ENCODE results near the gene NUS1. TPM values are rescaled to one million over a fixed set of nuclear protein-coding genes. Genes with fewer than 3 reads are reported as not detected.
A peak's percentile ranks its signal among the peaks of the same experiment; 100 is the strongest.

NUS1 gene
- total and polyA plus RNA-seq, 10 of the 15 experiments (the other 5 are each of a cell fraction or from before 2014, with no cell fraction given): 16.7 to 46.5 (median 22.1) TPM

DNA sequence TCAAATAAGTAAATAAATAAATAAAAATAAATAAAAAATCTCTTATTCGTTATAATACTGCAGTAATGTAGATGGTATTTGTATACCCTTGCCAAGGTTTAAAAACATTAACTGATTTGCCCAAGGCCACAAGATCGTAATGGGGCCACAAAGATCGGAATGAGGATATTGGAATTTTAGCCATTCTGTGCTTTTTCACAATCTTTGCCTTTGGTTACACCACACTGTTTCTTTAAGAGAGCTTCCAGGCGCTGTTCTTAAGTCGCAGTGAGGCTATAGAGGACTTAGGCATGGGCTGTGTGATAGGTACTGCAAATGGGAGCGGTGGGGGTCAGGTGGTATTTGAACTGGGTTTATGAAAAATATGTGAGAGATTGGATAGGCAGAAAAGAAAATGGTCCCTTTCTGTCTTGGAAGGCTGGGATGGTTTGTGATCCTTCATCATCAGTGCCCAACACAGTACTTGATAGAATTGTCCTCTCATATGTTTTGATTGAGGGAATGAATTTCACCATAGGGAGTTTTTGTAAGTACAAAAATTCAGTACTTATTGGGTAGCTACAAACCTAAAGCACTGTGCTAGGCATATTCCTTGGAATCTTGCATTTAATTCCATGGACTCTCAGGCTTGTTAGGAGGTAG is 1.4 kb downstream of the NUS1 start:
- DNase-seq (ENCODE audit: low read depth, low spot score): no peak
- H4K20me1 ChIP-seq (ENCODE audit: control insufficient read depth, insufficient read depth): peaks cover 2% of the 10 kb centered on the region; the same call in 1 of the 2 replicates
- no peak for ATAC-seq
- POLR2A ChIA-PET: no interaction called here
- peak overlapping the region; percentile 92 for H3K4me2 ChIP-seq (ENCODE audit: control insufficient read depth, insufficient read depth)
- CTCF ChIA-PET: interaction anchor here (0.6 to 1.5 kb wide), 5 partner anchors 9 to 214 kb away, joined by 3 to 4 read pairs (median 4); no protein-coding TSS in a partner anchor
- H3K9me3 ChIP-seq (replicated peaks; ENCODE audit: control insufficient read depth, insufficient read depth, low read length): 0 out of 3 replicates have a peak, but pooled peaks cover 2% of the 10 kb centered on the region
- TF ChIP-seq PRDM15 (CRISPR knock-in tag; IDR thresholded peaks at IDR 0.05) (no peak), MLLT1 (IDR thresholded peaks at IDR 0.05) (peak; percentile 74), NR2C1 (IDR thresholded peaks at IDR 0.05) (no peak), CREB1 (IDR thresholded peaks at IDR 0.05; ENCODE audit: low read depth) (no peak), ZBTB40 (IDR thresholded peaks at IDR 0.05; ENCODE audit: borderline replicate concordance) (0 out of 2 replicates have a peak, but pooled peaks have one; percentile 36)
- TF ChIP-seq, protein P1, sequence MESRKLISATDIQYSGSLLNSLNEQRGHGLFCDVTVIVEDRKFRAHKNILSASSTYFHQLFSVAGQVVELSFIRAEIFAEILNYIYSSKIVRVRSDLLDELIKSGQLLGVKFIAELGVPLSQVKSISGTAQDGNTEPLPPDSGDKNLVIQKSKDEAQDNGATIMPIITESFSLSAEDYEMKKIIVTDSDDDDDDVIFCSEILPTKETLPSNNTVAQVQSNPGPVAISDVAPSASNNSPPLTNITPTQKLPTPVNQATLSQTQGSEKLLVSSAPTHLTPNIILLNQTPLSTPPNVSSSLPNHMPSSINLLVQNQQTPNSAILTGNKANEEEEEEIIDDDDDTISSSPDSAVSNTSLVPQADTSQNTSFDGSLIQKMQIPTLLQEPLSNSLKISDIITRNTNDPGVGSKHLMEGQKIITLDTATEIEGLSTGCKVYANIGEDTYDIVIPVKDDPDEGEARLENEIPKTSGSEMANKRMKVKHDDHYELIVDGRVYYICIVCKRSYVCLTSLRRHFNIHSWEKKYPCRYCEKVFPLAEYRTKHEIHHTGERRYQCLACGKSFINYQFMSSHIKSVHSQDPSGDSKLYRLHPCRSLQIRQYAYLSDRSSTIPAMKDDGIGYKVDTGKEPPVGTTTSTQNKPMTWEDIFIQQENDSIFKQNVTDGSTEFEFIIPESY (IDR thresholded peaks at IDR 0.05): 0 out of 2 replicates have a peak, but pooled peaks have one; percentile 14
- intact Hi-C loops (cut with micrococcal nuclease; ENCODE audit: unreplicated experiment): loop anchor here (5.0 kb wide), 2 partner anchors 96 to 199 kb away; no protein-coding TSS in a partner anchor
- RAD21 ChIA-PET (ENCODE audit: unreplicated experiment): no interaction called here
- H3K79me2 ChIP-seq (ENCODE audit: control insufficient read depth, insufficient read depth, low read length): peaks cover 66% of the 10 kb centered on the region
- H3K4me3 ChIP-seq: peak overlapping the region; percentile 86
- no peak for FAIRE-seq
- peak overlapping the region; percentile 70 for H3K27ac ChIP-seq (ENCODE audit: control insufficient read depth, insufficient read depth)
- H3K9ac ChIP-seq (ENCODE audit: control insufficient read depth, insufficient read depth, low read length): peak overlapping the region; percentile 87; the same call in 1 of the 2 replicates
- H3K27me3 ChIP-seq (replicated peaks in 1 of 2; ENCODE audit: control insufficient read depth in 2 of 2, insufficient read depth in 2 of 2, low read length in 1 of 2): no peaks in the 10 kb centered on the region
- SMC1A ChIA-PET (ENCODE audit: uncharacterized antibody, unreplicated experiment): interaction anchor here (1.9 kb wide), 1 partner anchor 13 kb away, joined by 5 read pairs; no protein-coding TSS in a partner anchor
- BruUV-seq (replicated peaks): TSS peak; percentile 45
- peaks cover 0 to 2% of the 10 kb centered on the region in 2 experiments; a peak in 1 of 4 replicates for H3K36me3 ChIP-seq (ENCODE audit: control insufficient read depth in 2 of 2, insufficient read depth in 2 of 2, low read length in 1 of 2)
- no peaks in the 10 kb centered on the region for H3K4me1 ChIP-seq (ENCODE audit: control insufficient read depth, insufficient read depth, low read length)
- in situ Hi-C loops (cut with MboI): no loop called here
- 82% methylated on average over 6 of the region's 6 CpGs for WGBS (ENCODE audit: insufficient coverage, insufficient replicate concordance, low lambda C conversion rate, missing lambda C conversion rate)
- H2AFZ ChIP-seq (ENCODE audit: control insufficient read depth, low read depth, low read length): no peak overlapping the region
